Colonic mucosa (tissue), 4 donors: ENCODE results near the gene MLLT3. TPM values are rescaled to one million over a fixed set of nuclear protein-coding genes. Genes with fewer than 3 reads are reported as not detected.

Source experiments
- DNase-seq: peaks from one replicate; pipeline ENCODE4 v3.0.0-alpha.2; 2020
- H3K27ac ChIP-seq: fragments of 200-600 bp; one replicate; pipeline ENCODE4 v1.8.0; 2021
- H3K27me3 ChIP-seq: fragments of 200-600 bp; one replicate; pipeline ENCODE4 v1.8.0; 2021
- H3K36me3 ChIP-seq: fragments of 200-600 bp; one replicate; pipeline ENCODE4 v1.8.0; 2021
- H3K4me1 ChIP-seq: fragments of 200-600 bp; one replicate; pipeline ENCODE4 v1.8.0; 2021; ENCODE audit warnings: mild to moderate bottlenecking
- H3K4me3 ChIP-seq: fragments of 200-600 bp; one replicate; pipeline ENCODE4 v1.8.0; 2021
- H3K9ac ChIP-seq, 2 donors: one replicate each; pipeline ENCODE4 v1.7.0; 2013; ENCODE audit warnings: control low read depth in 2 of 2, low read depth in 2 of 2, low read length in 2 of 2
- H3K9me3 ChIP-seq: fragments of 200-600 bp; one replicate; pipeline ENCODE4 v1.8.0; 2021
- CTCF ChIP-seq: fragments of 200-600 bp; IDR thresholded peaks from one replicate; pipeline ENCODE4 v1.8.0; 2022; ENCODE audit warnings: antibody characterized with exemption, mild to moderate bottlenecking
- intact Hi-C: fragments of 100-400 bp; cut with DNase I; formaldehyde crosslinking; loops from one replicate; pipeline ENCODE4 v1.14.1; 2022
- total RNA-seq, 2 donors: library from RNA; stranded (reverse); fragmentation: NEBNext Ultra II Directional in 1 of 2; extraction: Animal tissue kit (Norgen Biotek cat#: 25700) in 1 of 2; gene quantifications; one replicate each; pipeline ENCODE4 v1.2.1, GENCODE V29; 2021
- donor health status: healthy.
- donor health status: DM: no; HTN: no; CAD: no.
- donor health status: DM: no; HTN: no; CAD: no.

The MLLT3 gene
- total RNA-seq, 2 donors from 2014 or later = 44.6 to 65.2 TPM

- TF ChIP-seq CTCF = no peak
- no peak for DNase-seq
- H3K9ac ChIP-seq = no peak overlapping the region
- H3K27ac ChIP-seq = no peak overlapping the region
- no peaks in the 10 kb centered on the region for H3K27me3 ChIP-seq
- peaks cover 6% of the 10 kb centered on the region for H3K4me1 ChIP-seq
- H3K4me3 ChIP-seq = no peak overlapping the region
- intact Hi-C loops = no loop called here
- H3K9me3 ChIP-seq = no peaks in the 10 kb centered on the region
- no peaks in the 10 kb centered on the region for H3K36me3 ChIP-seq
Measured at GRCh38 chr9:20512106-20512505, 110.2 kb downstream of the MLLT3 start.

- Histone ChIP-seq H3K4me3 (no peak overlapping the region), H3K36me3 (no peaks in the 10 kb centered on the region), H3K9me3 (no peaks in the 10 kb centered on the region), H3K27me3 (no peaks in the 10 kb centered on the region), H3K4me1 (peaks cover 6% of the 10 kb centered on the region), H3K9ac (no peak overlapping the region), H3K27ac (no peak overlapping the region)
- TF ChIP-seq CTCF = no peak
- intact Hi-C loops = no loop called here
- no peak for DNase-seq
Measured at GRCh38 chr9:20511686-20512085, 110.6 kb downstream of the MLLT3 start.

GRCh38 chr9:20509466-20509865 is 112.8 kb downstream of the MLLT3 start:
- no peak for DNase-seq
- peaks cover 6% of the 10 kb centered on the region for H3K4me1 ChIP-seq
- no peak overlapping the region for H3K9ac ChIP-seq
- TF ChIP-seq CTCF = no peak
- no peak overlapping the region for H3K27ac ChIP-seq
- H3K27me3 ChIP-seq = no peaks in the 10 kb centered on the region
- H3K9me3 ChIP-seq = no peaks in the 10 kb centered on the region
- H3K4me3 ChIP-seq = no peak overlapping the region
- H3K36me3 ChIP-seq = no peaks in the 10 kb centered on the region
- intact Hi-C loops = no loop called here

GRCh38 chr9:20508242-20508641 is 114.1 kb downstream of the MLLT3 start:
- H3K36me3 ChIP-seq = no peaks in the 10 kb centered on the region
- intact Hi-C loops = no loop called here
- H3K4me3 ChIP-seq = no peak overlapping the region
- no peak overlapping the region for H3K27ac ChIP-seq
- H3K27me3 ChIP-seq = no peaks in the 10 kb centered on the region
- TF ChIP-seq CTCF = no peak
- H3K9me3 ChIP-seq = no peaks in the 10 kb centered on the region
- no peak for DNase-seq
- H3K9ac ChIP-seq = no peak overlapping the region
- H3K4me1 ChIP-seq = peaks cover 6% of the 10 kb centered on the region

- DNase-seq = no peak
- no peak for TF ChIP-seq CTCF
- Histone ChIP-seq H3K27me3 (no peaks in the 10 kb centered on the region), H3K9me3 (no peaks in the 10 kb centered on the region), H3K4me1 (peaks cover under 1% of the 10 kb centered on the region), H3K9ac (no peak overlapping the region), H3K27ac (no peak overlapping the region), H3K36me3 (no peaks in the 10 kb centered on the region), H3K4me3 (no peak overlapping the region)
- intact Hi-C loops = no loop called here
Measured at GRCh38 chr9:20507431-20507830, 114.9 kb downstream of the MLLT3 start.
